ENCODE measurements around the gene WDR1. TPM values are rescaled to one million over a fixed set of nuclear protein-coding genes. Genes with fewer than 3 reads are reported as not detected.

The WDR1 gene
- total and polyA plus RNA-seq, 2 of the 13 experiments (the other 11 are each of a cell fraction or from before 2014, with no cell fraction given) = 106 to 198 TPM

DNA sequence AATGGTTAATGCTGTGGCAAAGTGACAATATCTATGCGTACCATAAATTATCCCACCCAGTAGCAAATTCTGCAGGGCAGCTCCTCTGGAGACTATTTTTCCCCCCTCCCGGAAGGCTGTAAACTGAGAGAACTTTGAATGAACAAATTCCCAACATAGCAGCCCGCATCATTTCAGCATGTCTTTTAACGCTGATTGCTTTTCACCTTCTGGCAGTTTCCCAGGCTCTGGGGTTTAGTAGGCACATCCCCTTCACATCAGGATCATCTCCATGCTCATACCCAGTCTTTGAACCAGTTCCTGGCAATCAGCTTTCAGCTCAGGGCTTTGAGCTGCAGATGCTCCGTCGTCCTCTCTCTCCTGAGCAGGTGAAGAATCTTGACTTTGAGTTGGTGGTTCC, 26.6 kb upstream of the WDR1 start (continued):
- TF ChIP-seq, protein P1, sequence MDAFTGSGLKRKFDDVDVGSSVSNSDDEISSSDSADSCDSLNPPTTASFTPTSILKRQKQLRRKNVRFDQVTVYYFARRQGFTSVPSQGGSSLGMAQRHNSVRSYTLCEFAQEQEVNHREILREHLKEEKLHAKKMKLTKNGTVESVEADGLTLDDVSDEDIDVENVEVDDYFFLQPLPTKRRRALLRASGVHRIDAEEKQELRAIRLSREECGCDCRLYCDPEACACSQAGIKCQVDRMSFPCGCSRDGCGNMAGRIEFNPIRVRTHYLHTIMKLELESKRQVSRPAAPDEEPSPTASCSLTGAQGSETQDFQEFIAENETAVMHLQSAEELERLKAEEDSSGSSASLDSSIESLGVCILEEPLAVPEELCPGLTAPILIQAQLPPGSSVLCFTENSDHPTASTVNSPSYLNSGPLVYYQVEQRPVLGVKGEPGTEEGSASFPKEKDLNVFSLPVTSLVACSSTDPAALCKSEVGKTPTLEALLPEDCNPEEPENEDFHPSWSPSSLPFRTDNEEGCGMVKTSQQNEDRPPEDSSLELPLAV (CRISPR knock-in tag; conservative IDR thresholded peaks at IDR 0.05; ENCODE audit: low read depth) = no peak
- TF ChIP-seq PLRG1 (conservative IDR thresholded peaks at IDR 0.05) (no peak), FOXK1 (CRISPR knock-in tag; IDR thresholded peaks at IDR 0.05; ENCODE audit: borderline replicate concordance, low read depth) (no peak), SIN3A (IDR thresholded peaks at IDR 0.05; ENCODE audit: borderline replicate concordance, low read depth, low read length) (no peak), NFIB (CRISPR knock-in tag; IDR thresholded peaks at IDR 0.05; ENCODE audit: borderline replicate concordance) (no peak), SAP130 (CRISPR knock-in tag; IDR thresholded peaks at IDR 0.05; ENCODE audit: low read depth) (no peak), ZNF431 (CRISPR knock-in tag; IDR thresholded peaks at IDR 0.05; ENCODE audit: borderline replicate concordance, low read depth) (no peak), ZNF772 (CRISPR knock-in tag; IDR thresholded peaks at IDR 0.05) (no peak)
- TF ChIP-seq, protein P2, sequence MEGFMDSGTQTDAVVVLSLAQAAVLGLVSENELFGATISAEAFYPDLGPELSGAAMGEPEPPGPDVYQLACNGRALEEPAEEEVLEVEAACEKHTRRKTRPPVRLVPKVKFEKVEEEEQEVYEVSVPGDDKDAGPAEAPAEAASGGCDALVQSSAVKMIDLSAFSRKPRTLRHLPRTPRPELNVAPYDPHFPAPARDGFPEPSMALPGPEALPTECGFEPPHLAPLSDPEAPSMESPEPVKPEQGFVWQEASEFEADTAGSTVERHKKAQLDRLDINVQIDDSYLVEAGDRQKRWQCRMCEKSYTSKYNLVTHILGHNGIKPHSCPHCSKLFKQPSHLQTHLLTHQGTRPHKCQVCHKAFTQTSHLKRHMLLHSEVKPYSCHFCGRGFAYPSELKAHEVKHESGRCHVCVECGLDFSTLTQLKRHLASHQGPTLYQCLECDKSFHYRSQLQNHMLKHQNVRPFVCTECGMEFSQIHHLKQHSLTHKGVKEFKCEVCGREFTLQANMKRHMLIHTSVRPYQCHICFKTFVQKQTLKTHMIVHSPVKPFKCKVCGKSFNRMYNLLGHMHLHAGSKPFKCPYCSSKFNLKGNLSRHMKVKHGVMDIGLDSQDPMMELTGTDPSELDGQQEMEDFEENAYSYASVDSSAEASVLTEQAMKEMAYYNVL (CRISPR knock-in tag; IDR thresholded peaks at IDR 0.05; ENCODE audit: borderline replicate concordance) = no peak
- TF ChIP-seq, protein P3, sequence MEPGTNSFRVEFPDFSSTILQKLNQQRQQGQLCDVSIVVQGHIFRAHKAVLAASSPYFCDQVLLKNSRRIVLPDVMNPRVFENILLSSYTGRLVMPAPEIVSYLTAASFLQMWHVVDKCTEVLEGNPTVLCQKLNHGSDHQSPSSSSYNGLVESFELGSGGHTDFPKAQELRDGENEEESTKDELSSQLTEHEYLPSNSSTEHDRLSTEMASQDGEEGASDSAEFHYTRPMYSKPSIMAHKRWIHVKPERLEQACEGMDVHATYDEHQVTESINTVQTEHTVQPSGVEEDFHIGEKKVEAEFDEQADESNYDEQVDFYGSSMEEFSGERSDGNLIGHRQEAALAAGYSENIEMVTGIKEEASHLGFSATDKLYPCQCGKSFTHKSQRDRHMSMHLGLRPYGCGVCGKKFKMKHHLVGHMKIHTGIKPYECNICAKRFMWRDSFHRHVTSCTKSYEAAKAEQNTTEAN (CRISPR knock-in tag; conservative IDR thresholded peaks at IDR 0.05) = no peak
